Hepatocyte (in vitro differentiated cells): ENCODE results near the gene TLR9.

Experiments used
- EZH2 ChIP-seq: fragments of 200-600 bp; sonication (generic); IDR thresholded peaks from 2 replicates; pipeline ENCODE4 v1.6.1; 2016; ENCODE audit warnings: antibody characterized with exemption, mild to moderate bottlenecking, borderline replicate concordance
- EZH2phosphoT487 ChIP-seq: fragments of 200-600 bp; sonication (generic); IDR thresholded peaks from one replicate; pipeline ENCODE4 v1.6.1; 2018; ENCODE audit warnings: antibody characterized with exemption, mild to moderate bottlenecking, low read depth, moderate library complexity; ENCODE audit not compliant: unreplicated experiment, severe bottlenecking
- TF ChIP-seq, protein P1 (sequence below): fragments of 200-600 bp; sonication (generic); IDR thresholded peaks from 2 replicates; pipeline ENCODE4 v1.5.1; 2016; ENCODE audit warnings: antibody characterized with exemption, mild to moderate bottlenecking; ENCODE audit not compliant: poor library complexity

- TF ChIP-seq, protein P1, sequence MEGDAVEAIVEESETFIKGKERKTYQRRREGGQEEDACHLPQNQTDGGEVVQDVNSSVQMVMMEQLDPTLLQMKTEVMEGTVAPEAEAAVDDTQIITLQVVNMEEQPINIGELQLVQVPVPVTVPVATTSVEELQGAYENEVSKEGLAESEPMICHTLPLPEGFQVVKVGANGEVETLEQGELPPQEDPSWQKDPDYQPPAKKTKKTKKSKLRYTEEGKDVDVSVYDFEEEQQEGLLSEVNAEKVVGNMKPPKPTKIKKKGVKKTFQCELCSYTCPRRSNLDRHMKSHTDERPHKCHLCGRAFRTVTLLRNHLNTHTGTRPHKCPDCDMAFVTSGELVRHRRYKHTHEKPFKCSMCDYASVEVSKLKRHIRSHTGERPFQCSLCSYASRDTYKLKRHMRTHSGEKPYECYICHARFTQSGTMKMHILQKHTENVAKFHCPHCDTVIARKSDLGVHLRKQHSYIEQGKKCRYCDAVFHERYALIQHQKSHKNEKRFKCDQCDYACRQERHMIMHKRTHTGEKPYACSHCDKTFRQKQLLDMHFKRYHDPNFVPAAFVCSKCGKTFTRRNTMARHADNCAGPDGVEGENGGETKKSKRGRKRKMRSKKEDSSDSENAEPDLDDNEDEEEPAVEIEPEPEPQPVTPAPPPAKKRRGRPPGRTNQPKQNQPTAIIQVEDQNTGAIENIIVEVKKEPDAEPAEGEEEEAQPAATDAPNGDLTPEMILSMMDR, result no peak
- no peak for TF ChIP-seq EZH2
- no peak for TF ChIP-seq EZH2phosphoT487
These were observed 11.5 kb downstream of the TLR9 start for GRCh38 chr3:52213901-52214300.
